ENCODE data around the gene BDKRB2. TPM values are rescaled to one million over a fixed set of nuclear protein-coding genes. Genes with fewer than 3 reads are reported as not detected.

BDKRB2 gene
- under 0.01 TPM in 2 replicates for total RNA-seq

GRCh38 chr14:96204151-96205058, at the start of gene BDKRB2:
BDKRB2 (plus strand) TSS chr14:96204839; CDS start chr14:96237108, 32,269 bp downstream.

GRCh38 chr14:96255501-96256366, 51.1 kb downstream of the BDKRB2 start, which contains the start of gene BDKRB1:
BDKRB1 (plus strand) TSS chr14:96256210; CDS start chr14:96263683, 7,473 bp downstream.

Other genes starting within 250 kb of the BDKRB2 start
- gene C14orf132, start 165.5 kb upstream of the BDKRB2 start, total RNA-seq = 0.66 and 2.7 TPM in 2 replicates
- gene BDKRB1, start 51.4 kb downstream of the BDKRB2 start, total RNA-seq = not detected in 2 replicates
- gene ATG2B, start 158.5 kb downstream of the BDKRB2 start, total RNA-seq = 14.7 and 22.9 TPM in 2 replicates
- 41.2 and 42.0 TPM in 2 replicates for gene GSKIP, start 158.7 kb downstream of the BDKRB2 start, total RNA-seq
- gene AK7, start 187.3 kb downstream of the BDKRB2 start, total RNA-seq = 0.19 and 0.45 TPM in 2 replicates

All from endothelial cell of coronary artery (primary cell).